GM12878 (cell line): Measurements from ENCODE around the gene MRM3. TPM values are rescaled to one million over a fixed set of nuclear protein-coding genes. Genes with fewer than 3 reads are reported as not detected.

Experiments
- ATAC-seq: fragments of 200-7000 bp; cut with Tn5 transposase; 3 replicates; pipeline ENCODE4 v1.9.1; 2020; ENCODE audit warnings: mild to moderate bottlenecking, moderate library complexity
- BruUV-seq: library from RNA; stranded (reverse); fragments of 400-500 nt; replicated peaks from 2 replicates; lab custom pipeline; 2021; lab: Mats Ljungman, UMichigan
- CTCF ChIA-PET: fragments of 300-600 bp; sonication (Branson Sonifier 250); formaldehyde crosslinking; extraction: SDS; loops from one replicate; lab custom pipeline; 2021; ENCODE audit warnings: inconsistent platforms; lab: Yijun Ruan, JAX
- POLR2A ChIA-PET: fragments of 350-600 bp; formaldehyde crosslinking; extraction: SDS; loops from one replicate; lab custom pipeline; 2021; ENCODE audit warnings: inconsistent platforms; lab: Charles Lee
- RAD21 ChIA-PET: fragments of 300-600 bp; sonication (Branson Sonifier 250); formaldehyde crosslinking; loops from one replicate; lab custom pipeline; 2023; ENCODE audit warnings: antibody characterized with exemption; ENCODE audit not compliant: unreplicated experiment; lab: Charles Lee
- SMC1A ChIA-PET: fragments of 300-600 bp; sonication (Branson Sonifier 250); formaldehyde crosslinking; loops from one replicate; lab custom pipeline; 2023; ENCODE audit not compliant: unreplicated experiment, uncharacterized antibody; lab: Charles Lee
- DNase-seq: peaks from one replicate; pipeline ENCODE4 v3.0.0-alpha.2; 2011; ENCODE audit warnings: low read depth, low spot score
- FAIRE-seq: peaks from 3 replicates; lab custom pipeline; 2011; peaks lifted over from hg19 to GRCh38; lab: Jason Lieb, UNC
- H2AFZ ChIP-seq: 2 replicates; pipeline ENCODE4 v1.6.0; 2011; ENCODE audit warnings: low read depth, low read length, control low read depth; ENCODE audit not compliant: control insufficient read depth
- H3K27ac ChIP-seq: 2 replicates; pipeline ENCODE4 v1.5.1; 2011; ENCODE audit warnings: control low read depth; ENCODE audit not compliant: control insufficient read depth, insufficient read depth
- H3K27me3 ChIP-seq, 2 experiments: replicated peaks in 1 of 2; 2 replicates each; pipeline versions ENCODE4 v1.6.0 to v1.6.1; 2011; ENCODE audit warnings: low read length in 1 of 2; ENCODE audit not compliant: control insufficient read depth in 2 of 2, insufficient read depth in 2 of 2
- H3K36me3 ChIP-seq, 2 experiments: 2 replicates each; pipeline ENCODE4 v1.5.1; 2011; ENCODE audit warnings: low read length in 1 of 2; ENCODE audit not compliant: control insufficient read depth in 2 of 2, insufficient read depth in 2 of 2
- H3K4me1 ChIP-seq: 2 replicates; pipeline ENCODE4 v1.6.1; 2011; ENCODE audit warnings: mild to moderate bottlenecking, low read length, moderate library complexity, mixed read lengths; ENCODE audit not compliant: control insufficient read depth, insufficient read depth
- H3K4me2 ChIP-seq: 2 replicates; pipeline ENCODE4 v1.6.0; 2011; ENCODE audit warnings: control low read depth; ENCODE audit not compliant: control insufficient read depth, insufficient read depth
- H3K4me3 ChIP-seq: fragments of 200-600 bp; sonication (generic); 2 replicates; pipeline ENCODE4 v1.5.1; 2016
- H3K79me2 ChIP-seq: 2 replicates; pipeline ENCODE4 v1.6.0; 2011; ENCODE audit warnings: low read length; ENCODE audit not compliant: control insufficient read depth, insufficient read depth
- H3K9ac ChIP-seq: 2 replicates; pipeline ENCODE4 v1.8.0; 2011; ENCODE audit warnings: low read length, control low read depth, mixed read lengths; ENCODE audit not compliant: control insufficient read depth, insufficient read depth
- H3K9me3 ChIP-seq: replicated peaks from 3 replicates; pipeline ENCODE4 v1.5.1; 2011; ENCODE audit warnings: mild to moderate bottlenecking, low read length; ENCODE audit not compliant: control insufficient read depth, insufficient read depth
- H4K20me1 ChIP-seq: 2 replicates; pipeline ENCODE4 v1.6.0; 2011; ENCODE audit not compliant: control insufficient read depth, insufficient read depth
- BHLHE40 ChIP-seq, 2 experiments: fragments of 450-650 bp in 1 of 2; IDR thresholded peaks; 2 replicates each; pipeline ENCODE4 v1.6.1; 2011 to 2017; ENCODE audit warnings: low read depth in 2 of 2, borderline replicate concordance in 1 of 2, improper control_type of control experiment in 1 of 2, low read length in 1 of 2, mild to moderate bottlenecking in 1 of 2
- CHD4 ChIP-seq: fragments of 200-600 bp; sonication (generic); IDR thresholded peaks from 2 replicates; pipeline ENCODE4 v1.6.1; 2016; ENCODE audit warnings: mild to moderate bottlenecking
- CREB1 ChIP-seq: IDR thresholded peaks from 2 replicates; pipeline ENCODE4 v1.6.1; 2012; ENCODE audit warnings: low read depth, mild to moderate bottlenecking, inconsistent platforms
- ETV6 ChIP-seq, 2 experiments: fragments of 450-650 bp in 1 of 2; IDR thresholded peaks in 1 of 2; conservative IDR thresholded peaks in 1 of 2; 2 replicates each; pipeline ENCODE4 v1.6.1; 2014; ENCODE audit warnings: antibody characterized with exemption in 1 of 2, borderline replicate concordance in 1 of 2, low read depth in 1 of 2, mild to moderate bottlenecking in 1 of 2, moderate library complexity in 1 of 2
- HCFC1 ChIP-seq: fragments of 150-350 bp; IDR thresholded peaks from 2 replicates; pipeline ENCODE4 v1.6.1; 2014; ENCODE audit warnings: low read length
- HDAC6 ChIP-seq: fragments of 200-600 bp; sonication (generic); IDR thresholded peaks from one replicate; pipeline ENCODE4 v1.8.0; 2017; ENCODE audit warnings: antibody characterized with exemption; ENCODE audit not compliant: unreplicated experiment
- IKZF2 ChIP-seq, 2 experiments: fragments of 450-650 bp; IDR thresholded peaks; 2 replicates each; pipeline ENCODE4 v1.6.1; 2017; ENCODE audit warnings: mild to moderate bottlenecking in 2 of 2, moderate library complexity in 2 of 2
- IRF4 ChIP-seq: IDR thresholded peaks from 2 replicates; pipeline ENCODE4 v1.6.1; 2011; ENCODE audit warnings: low read depth, low read length
- KDM1A ChIP-seq: fragments of 200-600 bp; sonication (generic); IDR thresholded peaks from 2 replicates; pipeline ENCODE4 v1.6.1; 2016; ENCODE audit warnings: borderline replicate concordance
- SMARCA5 ChIP-seq: fragments of 450-650 bp; IDR thresholded peaks from 2 replicates; pipeline ENCODE4 v1.6.1; 2017; ENCODE audit warnings: mild to moderate bottlenecking
- TCF7 ChIP-seq: IDR thresholded peaks from 2 replicates; pipeline ENCODE4 v1.6.1; 2014; ENCODE audit warnings: antibody characterized with exemption, borderline replicate concordance
- ZNF207 ChIP-seq: fragments of 450-650 bp; IDR thresholded peaks from 2 replicates; pipeline ENCODE4 v1.6.1; 2014; ENCODE audit warnings: antibody characterized with exemption, mild to moderate bottlenecking, borderline replicate concordance
- WGBS: methylation state at CpG from one replicate; pipeline ENCODE4 v1.1.6; 2016; ENCODE audit warnings: low lambda C conversion rate; ENCODE audit not compliant: insufficient replicate concordance, insufficient coverage; ENCODE audit errors: missing lambda C conversion rate; 5-methylcytosine and 5-hydroxymethylcytosine counted together
- in situ Hi-C: fragments of 300-500 bp; cut with MboI; formaldehyde crosslinking; loops from 9 replicates; pipeline ENCODE4 v1.14.3; 2018; ENCODE audit warnings: mixed read lengths
- intact Hi-C: fragments of 100-400 bp; cut with micrococcal nuclease; formaldehyde crosslinking; loops from one replicate; pipeline ENCODE4 v1.14.2; 2022; ENCODE audit not compliant: unreplicated experiment
- polyA plus RNA-seq, 11 experiments: library from polyadenylated mRNA; depleted of rRNA in 4 of 11; unstranded in 6 of 11; stranded (reverse) in 5 of 11; fragments of >200 nt; fragmentation: Nextera tagmentation in 4 of 11; fragmentation: Illumina TruSeq in 1 of 11; extraction: Ambion mirVana in 4 of 11; extraction: Trizol in 1 of 11; gene quantifications; 1 replicate in 1 of 11; 2 replicates in 10 of 11; pipeline versions ENCODE4 v1.2.1 to v1.2.3, GENCODE V29; 2011 to 2016; ENCODE audit warnings: inconsistent platforms in 2 of 11, missing spikeins in 2 of 11, low read depth in 1 of 11
- total RNA-seq, 4 experiments: library from RNA; depleted of rRNA in 3 of 4; stranded (reverse); fragments of >200 nt in 3 of 4; fragmentation: Illumina TruSeq in 1 of 4; extraction: Trizol in 1 of 4; gene quantifications; 2 replicates each; pipeline versions ENCODE4 v1.2.1 to v1.2.3, GENCODE V29; 2013 to 2021
- TF ChIP-seq, protein P1 (sequence below): fragments of 450-650 bp; IDR thresholded peaks from 2 replicates; pipeline ENCODE4 v1.6.1; 2017; ENCODE audit warnings: mild to moderate bottlenecking, moderate library complexity
- TF ChIP-seq, protein P2 (sequence below): fragments of 450-650 bp; IDR thresholded peaks from 2 replicates; pipeline ENCODE4 v1.6.1; 2018; ENCODE audit warnings: mild to moderate bottlenecking, low read depth, moderate library complexity; ENCODE audit not compliant: partially characterized antibody
- TF ChIP-seq, protein P3 (sequence below): fragments of 450-650 bp; IDR thresholded peaks from 2 replicates; pipeline ENCODE4 v1.6.1; 2017; ENCODE audit warnings: mild to moderate bottlenecking

Gene MRM3
- total and polyA plus RNA-seq, 10 of the 15 experiments (the other 5 are each of a cell fraction or from before 2014, with no cell fraction given), result 2.3 to 48.9 (median 26.6) TPM

DNA sequence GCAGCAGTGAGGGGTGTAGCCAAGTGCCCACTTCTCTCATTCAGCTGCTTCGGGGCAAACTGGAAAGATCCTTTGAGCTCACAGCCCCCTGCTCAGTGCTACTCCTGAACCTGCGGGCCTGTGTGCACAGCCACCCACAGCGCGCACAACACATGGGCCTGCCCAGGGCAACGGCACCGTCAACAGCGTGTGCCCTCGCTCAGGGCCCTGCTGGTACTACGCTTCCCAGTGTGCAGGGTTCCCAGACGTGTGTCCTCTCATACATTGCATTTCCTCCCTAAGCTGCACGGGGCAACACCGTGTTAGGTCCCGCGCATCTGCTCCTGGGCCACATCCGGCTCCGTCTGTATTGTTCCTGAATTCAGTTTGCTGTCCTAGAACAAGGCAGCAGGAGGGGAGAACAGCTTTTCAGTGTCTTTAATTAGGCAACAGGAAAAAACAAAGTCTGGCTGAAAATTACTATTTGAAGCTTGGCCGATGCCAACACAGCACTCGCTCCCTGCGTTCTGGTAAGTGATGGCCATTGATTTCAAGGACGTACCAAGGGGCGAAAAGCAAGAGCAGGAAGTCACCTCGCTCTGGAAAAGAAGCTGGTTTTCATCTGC, 15.2 kb downstream of the MRM3 start:
- H3K9ac ChIP-seq, result no peak overlapping the region
- peaks cover 0 to 3% of the 10 kb centered on the region in 2 experiments; a peak in 2 of 4 replicates for H3K36me3 ChIP-seq
- 87% methylated on average over 22 of the region's 22 CpGs for WGBS
- BruUV-seq, result no TSS peak
- SMC1A ChIA-PET, result interaction anchor here (1.1 kb wide), 1 partner anchor 183 kb away, joined by 5 read pairs; the partner anchor contains the start of gene NXN
- no peaks in the 10 kb centered on the region for H3K4me1 ChIP-seq
- H3K27ac ChIP-seq, result no peak overlapping the region
- no peak for ATAC-seq
- H4K20me1 ChIP-seq, result no peaks in the 10 kb centered on the region
- intact Hi-C loops (no loop called here), in situ Hi-C loops (loop anchor here (5.0 kb wide), 1 partner anchor 190 kb away; no protein-coding TSS in a partner anchor)
- H3K79me2 ChIP-seq, result no peaks in the 10 kb centered on the region
- no peak for DNase-seq
- no peak overlapping the region for H2AFZ ChIP-seq
- no peaks in the 10 kb centered on the region for H3K27me3 ChIP-seq
- CTCF ChIA-PET, result interaction anchor here (6.1 kb wide), 1 partner anchor 183 kb away, joined by 61 read pairs; the partner anchor contains the start of gene NXN
- FAIRE-seq, result no peak
- no peak overlapping the region for H3K4me3 ChIP-seq
- RAD21 ChIA-PET, result interaction anchor here (0.8 kb wide), 1 partner anchor 183 kb away, joined by 5 read pairs; the partner anchor contains the start of gene NXN
- no peak overlapping the region for H3K4me2 ChIP-seq
- H3K9me3 ChIP-seq, result no peaks in the 10 kb centered on the region
- POLR2A ChIA-PET, result interaction anchor here (0.6 kb wide), 1 partner anchor 199 kb away, joined by 3 read pairs; no protein-coding TSS in a partner anchor
- TF ChIP-seq ETV6 (conservative IDR thresholded peaks at IDR 0.05 in 1 of 2, IDR thresholded peaks at IDR 0.05 in 1 of 2; ENCODE audit: borderline replicate concordance in 1 of 2, low read depth in 1 of 2) (no peak), SMARCA5 (no peak), CHD4 (no peak), ZNF207 (no peak), HCFC1 (no peak), IKZF2 (IDR thresholded peaks at IDR 0.05) (no peak), HDAC6 (no peak), CREB1 (no peak), BHLHE40 (IDR thresholded peaks at IDR 0.05; ENCODE audit: borderline replicate concordance in 1 of 2, low read depth in 2 of 2, low read length in 1 of 2) (no peak), IRF4 (no peak), TCF7 (no peak), KDM1A (no peak)
- TF ChIP-seq, protein P1, sequence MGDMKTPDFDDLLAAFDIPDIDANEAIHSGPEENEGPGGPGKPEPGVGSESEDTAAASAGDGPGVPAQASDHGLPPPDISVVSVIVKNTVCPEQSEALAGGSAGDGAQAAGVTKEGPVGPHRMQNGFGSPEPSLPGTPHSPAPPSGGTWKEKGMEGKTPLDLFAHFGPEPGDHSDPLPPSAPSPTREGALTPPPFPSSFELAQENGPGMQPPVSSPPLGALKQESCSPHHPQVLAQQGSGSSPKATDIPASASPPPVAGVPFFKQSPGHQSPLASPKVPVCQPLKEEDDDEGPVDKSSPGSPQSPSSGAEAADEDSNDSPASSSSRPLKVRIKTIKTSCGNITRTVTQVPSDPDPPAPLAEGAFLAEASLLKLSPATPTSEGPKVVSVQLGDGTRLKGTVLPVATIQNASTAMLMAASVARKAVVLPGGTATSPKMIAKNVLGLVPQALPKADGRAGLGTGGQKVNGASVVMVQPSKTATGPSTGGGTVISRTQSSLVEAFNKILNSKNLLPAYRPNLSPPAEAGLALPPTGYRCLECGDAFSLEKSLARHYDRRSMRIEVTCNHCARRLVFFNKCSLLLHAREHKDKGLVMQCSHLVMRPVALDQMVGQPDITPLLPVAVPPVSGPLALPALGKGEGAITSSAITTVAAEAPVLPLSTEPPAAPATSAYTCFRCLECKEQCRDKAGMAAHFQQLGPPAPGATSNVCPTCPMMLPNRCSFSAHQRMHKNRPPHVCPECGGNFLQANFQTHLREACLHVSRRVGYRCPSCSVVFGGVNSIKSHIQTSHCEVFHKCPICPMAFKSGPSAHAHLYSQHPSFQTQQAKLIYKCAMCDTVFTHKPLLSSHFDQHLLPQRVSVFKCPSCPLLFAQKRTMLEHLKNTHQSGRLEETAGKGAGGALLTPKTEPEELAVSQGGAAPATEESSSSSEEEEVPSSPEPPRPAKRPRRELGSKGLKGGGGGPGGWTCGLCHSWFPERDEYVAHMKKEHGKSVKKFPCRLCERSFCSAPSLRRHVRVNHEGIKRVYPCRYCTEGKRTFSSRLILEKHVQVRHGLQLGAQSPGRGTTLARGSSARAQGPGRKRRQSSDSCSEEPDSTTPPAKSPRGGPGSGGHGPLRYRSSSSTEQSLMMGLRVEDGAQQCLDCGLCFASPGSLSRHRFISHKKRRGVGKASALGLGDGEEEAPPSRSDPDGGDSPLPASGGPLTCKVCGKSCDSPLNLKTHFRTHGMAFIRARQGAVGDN, result no peak
- TF ChIP-seq, protein P2, sequence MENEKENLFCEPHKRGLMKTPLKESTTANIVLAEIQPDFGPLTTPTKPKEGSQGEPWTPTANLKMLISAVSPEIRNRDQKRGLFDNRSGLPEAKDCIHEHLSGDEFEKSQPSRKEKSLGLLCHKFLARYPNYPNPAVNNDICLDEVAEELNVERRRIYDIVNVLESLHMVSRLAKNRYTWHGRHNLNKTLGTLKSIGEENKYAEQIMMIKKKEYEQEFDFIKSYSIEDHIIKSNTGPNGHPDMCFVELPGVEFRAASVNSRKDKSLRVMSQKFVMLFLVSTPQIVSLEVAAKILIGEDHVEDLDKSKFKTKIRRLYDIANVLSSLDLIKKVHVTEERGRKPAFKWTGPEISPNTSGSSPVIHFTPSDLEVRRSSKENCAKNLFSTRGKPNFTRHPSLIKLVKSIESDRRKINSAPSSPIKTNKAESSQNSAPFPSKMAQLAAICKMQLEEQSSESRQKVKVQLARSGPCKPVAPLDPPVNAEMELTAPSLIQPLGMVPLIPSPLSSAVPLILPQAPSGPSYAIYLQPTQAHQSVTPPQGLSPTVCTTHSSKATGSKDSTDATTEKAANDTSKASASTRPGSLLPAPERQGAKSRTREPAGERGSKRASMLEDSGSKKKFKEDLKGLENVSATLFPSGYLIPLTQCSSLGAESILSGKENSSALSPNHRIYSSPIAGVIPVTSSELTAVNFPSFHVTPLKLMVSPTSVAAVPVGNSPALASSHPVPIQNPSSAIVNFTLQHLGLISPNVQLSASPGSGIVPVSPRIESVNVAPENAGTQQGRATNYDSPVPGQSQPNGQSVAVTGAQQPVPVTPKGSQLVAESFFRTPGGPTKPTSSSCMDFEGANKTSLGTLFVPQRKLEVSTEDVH, result no peak
- TF ChIP-seq, protein P3, sequence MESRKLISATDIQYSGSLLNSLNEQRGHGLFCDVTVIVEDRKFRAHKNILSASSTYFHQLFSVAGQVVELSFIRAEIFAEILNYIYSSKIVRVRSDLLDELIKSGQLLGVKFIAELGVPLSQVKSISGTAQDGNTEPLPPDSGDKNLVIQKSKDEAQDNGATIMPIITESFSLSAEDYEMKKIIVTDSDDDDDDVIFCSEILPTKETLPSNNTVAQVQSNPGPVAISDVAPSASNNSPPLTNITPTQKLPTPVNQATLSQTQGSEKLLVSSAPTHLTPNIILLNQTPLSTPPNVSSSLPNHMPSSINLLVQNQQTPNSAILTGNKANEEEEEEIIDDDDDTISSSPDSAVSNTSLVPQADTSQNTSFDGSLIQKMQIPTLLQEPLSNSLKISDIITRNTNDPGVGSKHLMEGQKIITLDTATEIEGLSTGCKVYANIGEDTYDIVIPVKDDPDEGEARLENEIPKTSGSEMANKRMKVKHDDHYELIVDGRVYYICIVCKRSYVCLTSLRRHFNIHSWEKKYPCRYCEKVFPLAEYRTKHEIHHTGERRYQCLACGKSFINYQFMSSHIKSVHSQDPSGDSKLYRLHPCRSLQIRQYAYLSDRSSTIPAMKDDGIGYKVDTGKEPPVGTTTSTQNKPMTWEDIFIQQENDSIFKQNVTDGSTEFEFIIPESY, result no peak
